Endothelial cell of umbilical vein (primary cell): ENCODE results near the gene DNAJB11. TPM values are rescaled to one million over a fixed set of nuclear protein-coding genes. Genes with fewer than 3 reads are reported as not detected.

ENCODE experiments used
- BruUV-seq: library from RNA; stranded (reverse); fragments of 400-500 nt; replicated peaks from 2 replicates; lab custom pipeline; 2021; lab: Mats Ljungman, UMichigan
- CTCF ChIA-PET: fragments of 300-600, 350-600 bp; sonication (Branson Sonifier 250); formaldehyde crosslinking; loops from one replicate; lab custom pipeline; 2021; ENCODE audit warnings: antibody characterized with exemption, inconsistent platforms; lab: Charles Lee
- POLR2A ChIA-PET: fragments of 300-600, 350-600 bp; sonication (Branson Sonifier 250); formaldehyde crosslinking; loops from one replicate; lab custom pipeline; 2021; ENCODE audit warnings: antibody characterized with exemption, inconsistent platforms; lab: Charles Lee
- DNase-seq: peaks from one replicate; pipeline ENCODE4 v3.0.0-alpha.2; 2011; ENCODE audit warnings: low read depth, low spot score
- FAIRE-seq: peaks from 2 replicates; lab custom pipeline; 2011; peaks lifted over from hg19 to GRCh38; lab: Jason Lieb, UNC
- H2AFZ ChIP-seq: 2 replicates; pipeline ENCODE4 v1.6.0; 2012; ENCODE audit warnings: low read depth, low read length, control low read depth, inconsistent platforms
- H3K27ac ChIP-seq: 2 replicates; pipeline ENCODE4 v1.5.1; 2011; ENCODE audit warnings: low read depth, mild to moderate bottlenecking, control low read depth, low read length, moderate library complexity; ENCODE audit not compliant: insufficient read depth
- H3K27me3 ChIP-seq, 2 experiments: 2 replicates each; pipeline versions ENCODE4 v1.6.0 to v1.6.1; 2011; ENCODE audit warnings: low read length in 2 of 2, mixed read lengths in 1 of 2; ENCODE audit not compliant: control insufficient read depth in 2 of 2, insufficient read depth in 2 of 2
- H3K36me3 ChIP-seq, 2 experiments: 2 replicates in 1 of 2; 3 replicates in 1 of 2; pipeline ENCODE4 v1.5.1; 2011; ENCODE audit warnings: low read length in 2 of 2, mild to moderate bottlenecking in 1 of 2, moderate library complexity in 1 of 2; ENCODE audit not compliant: control insufficient read depth in 2 of 2, insufficient read depth in 2 of 2; ENCODE audit errors: extremely low read depth in 1 of 2
- H3K4me1 ChIP-seq: 3 replicates; pipeline ENCODE4 v1.5.1; 2011; ENCODE audit warnings: mild to moderate bottlenecking, low read length; ENCODE audit not compliant: control insufficient read depth, insufficient read depth; ENCODE audit errors: extremely low read depth
- H3K4me2 ChIP-seq: 2 replicates; pipeline ENCODE4 v1.6.1; 2011; ENCODE audit warnings: low read length, control low read depth, mixed read lengths; ENCODE audit not compliant: insufficient read depth
- H3K4me3 ChIP-seq, 3 experiments: fragments of 200-600 bp in 1 of 3; sonication (generic), shearing (Covaris generic) in 1 of 3; replicated peaks in 1 of 3; 2 replicates each; pipeline ENCODE4 v1.5.1; 2011 to 2016; ENCODE audit warnings: control low read depth in 3 of 3, low read length in 3 of 3, mild to moderate bottlenecking in 2 of 3, inconsistent platforms in 1 of 3, low read depth in 1 of 3, moderate library complexity in 1 of 3; ENCODE audit not compliant: insufficient read depth in 1 of 3
- H3K79me2 ChIP-seq: 2 replicates; pipeline ENCODE4 v1.6.0; 2012; ENCODE audit warnings: low read length, inconsistent platforms; ENCODE audit not compliant: control insufficient read depth, insufficient read depth
- H3K9ac ChIP-seq: replicated peaks from 2 replicates; pipeline ENCODE3; 2011; ENCODE audit warnings: low read length, control low read depth; ENCODE audit not compliant: insufficient read depth; ENCODE audit errors: extremely low read depth
- H3K9me1 ChIP-seq: replicated peaks from 3 replicates; pipeline ENCODE4 v1.6.0; 2011; ENCODE audit warnings: mild to moderate bottlenecking, low read length; ENCODE audit not compliant: control insufficient read depth, insufficient read depth; ENCODE audit errors: extremely low read depth
- H3K9me3 ChIP-seq: replicated peaks from 2 replicates; pipeline ENCODE4 v1.5.1; 2012; ENCODE audit warnings: low read length, inconsistent platforms; ENCODE audit not compliant: control insufficient read depth, insufficient read depth
- H4K20me1 ChIP-seq: replicated peaks from 2 replicates; pipeline ENCODE3; 2011; ENCODE audit warnings: mild to moderate bottlenecking, low read length; ENCODE audit not compliant: control insufficient read depth, insufficient read depth; ENCODE audit errors: extremely low read depth
- EZH2 ChIP-seq: IDR thresholded peaks from 2 replicates; pipeline ENCODE4 v1.6.1; 2012; ENCODE audit warnings: borderline replicate concordance, low read depth, mild to moderate bottlenecking, moderate library complexity, low read length, inconsistent platforms; ENCODE audit not compliant: severe bottlenecking
- FOS ChIP-seq: IDR thresholded peaks from 2 replicates; pipeline ENCODE4 v1.6.1; 2011; ENCODE audit warnings: mild to moderate bottlenecking, low read length, moderate library complexity, borderline replicate concordance; ENCODE audit not compliant: insufficient read depth
- GATA2 ChIP-seq: IDR thresholded peaks from 2 replicates; pipeline ENCODE4 v1.7.0; 2011; ENCODE audit warnings: low read depth, mild to moderate bottlenecking, moderate library complexity, mixed read lengths, low read length; ENCODE audit not compliant: insufficient read length, insufficient read depth
- JUN ChIP-seq: IDR thresholded peaks from 2 replicates; pipeline ENCODE4 v1.6.1; 2011; ENCODE audit warnings: borderline replicate concordance, low read depth; ENCODE audit not compliant: insufficient read length, insufficient read depth
- dilution Hi-C: fragments of 300-500 bp; cut with MboI; formaldehyde crosslinking; loops from one replicate; pipeline ENCODE4 v1.15.0; 2019; ENCODE audit warnings: low sequenced_read_pairs; ENCODE audit not compliant: extremely low pct_ligation_motif_present
- intact Hi-C: fragments of 100-400 bp; cut with micrococcal nuclease; formaldehyde crosslinking; loops from one replicate; pipeline ENCODE4 v1.10.0; 2022
- polyA plus RNA-seq, 4 experiments: library from polyadenylated mRNA; depleted of rRNA in 3 of 4; stranded (reverse) in 3 of 4; unstranded in 1 of 4; fragments of >200 nt; gene quantifications; 2 replicates each; pipeline versions ENCODE4 v1.2.1 to v1.2.3, GENCODE V29; 2011 to 2012; ENCODE audit warnings: missing spikeins in 1 of 4
- total RNA-seq: library from RNA; stranded (reverse); gene quantifications from 2 replicates; pipeline ENCODE4 v1.2.3, GENCODE V29; 2021
- TF ChIP-seq, protein P1 (sequence below): IDR thresholded peaks from 2 replicates; pipeline ENCODE4 v1.6.1; 2011; ENCODE audit not compliant: insufficient read depth, insufficient read length

The DNAJB11 gene
- total and polyA plus RNA-seq, 2 donors (not counting 3 experiments of a cell fraction or from before 2014, with no cell fraction given) = 39.5 to 87.6 TPM

GRCh38 chr3:186612065-186612464, 41.5 kb downstream of the DNAJB11 start:
- Histone ChIP-seq H3K27ac (no peak overlapping the region), H3K9me1 (no peaks in the 10 kb centered on the region), H3K79me2 (no peaks in the 10 kb centered on the region), H4K20me1 (no peaks in the 10 kb centered on the region), H2AFZ (no peak overlapping the region), H3K4me3 (no peak overlapping the region), H3K4me2 (no peak overlapping the region), H3K9ac (no peak overlapping the region), H3K27me3 (peaks cover 3 to 8% of the 10 kb centered on the region in 2 experiments), H3K36me3 (no peaks in the 10 kb centered on the region), H3K4me1 (peaks cover 5% of the 10 kb centered on the region), H3K9me3 (no peaks in the 10 kb centered on the region)
- no TSS peak for BruUV-seq
- ChIA-PET POLR2A (no interaction called here), CTCF (interaction anchor here (1.2 to 4.0 kb wide), 4 partner anchors 15 to 629 kb away, joined by 3 to 33 read pairs (median 8); no protein-coding TSS in a partner anchor)
- dilution Hi-C loops = no loop called here
- TF ChIP-seq, protein P1, sequence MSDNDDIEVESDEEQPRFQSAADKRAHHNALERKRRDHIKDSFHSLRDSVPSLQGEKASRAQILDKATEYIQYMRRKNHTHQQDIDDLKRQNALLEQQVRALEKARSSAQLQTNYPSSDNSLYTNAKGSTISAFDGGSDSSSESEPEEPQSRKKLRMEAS = no peak
- TF ChIP-seq JUN (no peak), GATA2 (no peak)
- no peak for FAIRE-seq
- intact Hi-C loops = loop anchor here (10.0 kb wide), 1 partner anchor 553 kb away; no protein-coding TSS in a partner anchor
- no peak for DNase-seq

- dilution Hi-C loops = no loop called here
- no TSS peak for BruUV-seq
- FAIRE-seq = no peak
These were observed 42.5 kb downstream of the DNAJB11 start, which contains the start of gene AHSG for GRCh38 chr3:186612721-186613636. TSS of gene AHSG (plus strand) at chr3:186613060. CDS start at chr3:186613142, 82 bp downstream.

More at GRCh38 chr3:186612721-186613636, 42.5 kb downstream of the DNAJB11 start, which contains the start of gene AHSG:
- no peaks in the 10 kb centered on the region for H3K36me3 ChIP-seq
- no peaks in the 10 kb centered on the region for H3K9me1 ChIP-seq
- TF ChIP-seq, protein P1 = no peak
- no peak for TF ChIP-seq FOS
- TF ChIP-seq EZH2 = no peak
- no peak for TF ChIP-seq JUN
- no peaks in the 10 kb centered on the region for H3K79me2 ChIP-seq
- peaks cover 3 to 12% of the 10 kb centered on the region in 2 experiments for H3K27me3 ChIP-seq
- ChIA-PET POLR2A (no interaction called here), CTCF (interaction anchor here (1.0 to 6.1 kb wide), 5 partner anchors 8 to 552 kb away, joined by 3 to 195 read pairs (median 5); no protein-coding TSS in a partner anchor)
- H4K20me1 ChIP-seq = no peaks in the 10 kb centered on the region
- no peak within 1 kb of the TSS for H2AFZ ChIP-seq
- no peak within 1 kb of the TSS for H3K4me3 ChIP-seq
- H3K4me2 ChIP-seq = no peak within 1 kb of the TSS
- H3K9me3 ChIP-seq = no peaks in the 10 kb centered on the region
- no peak within 1 kb of the TSS for H3K9ac ChIP-seq
- peaks cover 5% of the 10 kb centered on the region for H3K4me1 ChIP-seq
- H3K27ac ChIP-seq = no peak within 1 kb of the TSS
- intact Hi-C loops = loop anchor here (10.0 kb wide), 1 partner anchor 552 kb away; no protein-coding TSS in a partner anchor
- no peak for DNase-seq
